Left lung (tissue), 10 donors: ENCODE data around the gene UBE2D2. TPM values are rescaled to one million over a fixed set of nuclear protein-coding genes. Genes with fewer than 3 reads are reported as not detected.
A peak's percentile ranks its signal among the peaks of the same experiment; 100 is the strongest.
"Not testable (repeated sequence)": the region's sequence is repeated elsewhere in the genome, so short reads cannot be mapped to it uniquely, and the experiment has no call there.

Experiments used
- ATAC-seq: fragments of 200-7000 bp; cut with Tn5 transposase; one replicate; pipeline ENCODE4 v1.9.1; 2020; ENCODE audit warnings: moderate library complexity
- DNase-seq, 4 donors: peaks; one replicate each; pipeline ENCODE4 v3.0.0-alpha.2; 2013 to 2020
- H3K27ac ChIP-seq, 2 donors: fragments of 200-600 bp; sonication (generic) in 1 of 2; one replicate each; pipeline versions ENCODE4 v1.5.0 to v1.8.0; 2020 to 2021
- H3K27me3 ChIP-seq, 2 donors: fragments of 200-600 bp; sonication (generic) in 1 of 2; one replicate each; pipeline versions ENCODE4 v1.5.0 to v1.8.0; 2020 to 2021
- H3K36me3 ChIP-seq, 2 donors: fragments of 200-600 bp; sonication (generic) in 1 of 2; one replicate each; pipeline versions ENCODE4 v1.5.0 to v1.8.0; 2020 to 2021
- H3K4me1 ChIP-seq, 2 donors: fragments of 200-600 bp; one replicate each; pipeline ENCODE4 v1.8.0; 2021
- H3K4me3 ChIP-seq, 2 donors: fragments of 200-600 bp; sonication (generic) in 1 of 2; one replicate each; pipeline versions ENCODE4 v1.5.0 to v1.8.0; 2020 to 2021; ENCODE audit warnings: mild to moderate bottlenecking in 1 of 2
- H3K9me3 ChIP-seq, 2 donors: fragments of 200-600 bp; sonication (generic) in 1 of 2; one replicate each; pipeline versions ENCODE4 v1.5.0 to v1.8.0; 2020 to 2021
- intact Hi-C, 2 donors: fragments of 100-400 bp; cut with DNase I; formaldehyde crosslinking; loops; one replicate each; pipeline versions ENCODE4 v1.11.2 to v1.14.2; 2022
- polyA plus RNA-seq, 6 donors: library from polyadenylated mRNA; unstranded; fragments of 120-200 nt; gene quantifications; one replicate each; pipeline ENCODE4 v1.2.1, GENCODE V29; 2013; ENCODE audit not compliant: insufficient read length in 6 of 6
- total RNA-seq, 2 donors: library from RNA; stranded (reverse); fragmentation: NEBNext Ultra II Directional; extraction: Animal tissue kit (Norgen Biotek cat#: 25700); gene quantifications; one replicate each; pipeline ENCODE4 v1.2.1, GENCODE V29; 2021
- TF ChIP-seq, protein P1 (sequence below), 2 donors: fragments of 200-600 bp; sonication (generic) in 1 of 2; IDR thresholded peaks; one replicate each; pipeline versions ENCODE4 v1.5.0 to v1.8.0; 2021; ENCODE audit warnings: antibody characterized with exemption in 2 of 2
- donor health status: DM: no; HTN: yes; CAD: no.
- donor health status: DM: no; HTN: no; CAD: no.

Gene UBE2D2
- total and polyA plus RNA-seq, 8 donors, result 122 to 160 (median 145) TPM

GRCh38 chr5:139578325-139578724, 17.2 kb downstream of the UBE2D2 start:
- TF ChIP-seq, protein P1, sequence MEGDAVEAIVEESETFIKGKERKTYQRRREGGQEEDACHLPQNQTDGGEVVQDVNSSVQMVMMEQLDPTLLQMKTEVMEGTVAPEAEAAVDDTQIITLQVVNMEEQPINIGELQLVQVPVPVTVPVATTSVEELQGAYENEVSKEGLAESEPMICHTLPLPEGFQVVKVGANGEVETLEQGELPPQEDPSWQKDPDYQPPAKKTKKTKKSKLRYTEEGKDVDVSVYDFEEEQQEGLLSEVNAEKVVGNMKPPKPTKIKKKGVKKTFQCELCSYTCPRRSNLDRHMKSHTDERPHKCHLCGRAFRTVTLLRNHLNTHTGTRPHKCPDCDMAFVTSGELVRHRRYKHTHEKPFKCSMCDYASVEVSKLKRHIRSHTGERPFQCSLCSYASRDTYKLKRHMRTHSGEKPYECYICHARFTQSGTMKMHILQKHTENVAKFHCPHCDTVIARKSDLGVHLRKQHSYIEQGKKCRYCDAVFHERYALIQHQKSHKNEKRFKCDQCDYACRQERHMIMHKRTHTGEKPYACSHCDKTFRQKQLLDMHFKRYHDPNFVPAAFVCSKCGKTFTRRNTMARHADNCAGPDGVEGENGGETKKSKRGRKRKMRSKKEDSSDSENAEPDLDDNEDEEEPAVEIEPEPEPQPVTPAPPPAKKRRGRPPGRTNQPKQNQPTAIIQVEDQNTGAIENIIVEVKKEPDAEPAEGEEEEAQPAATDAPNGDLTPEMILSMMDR (IDR thresholded peaks at IDR 0.05), result no peak
- intact Hi-C loops, result no loop called here
- Histone ChIP-seq H3K27ac (no peak overlapping the region), H3K4me1 (peaks cover 3 to 46% of the 10 kb centered on the region in 2 donors), H3K36me3 (peaks cover 0 to 5% of the 10 kb centered on the region in 2 donors), H3K27me3 (no peaks in the 10 kb centered on the region), H3K9me3 (no peaks in the 10 kb centered on the region), H3K4me3 (no peak overlapping the region)
- ATAC-seq, result no peak
- DNase-seq, result no peak

- ATAC-seq, DNase-seq, H3K4me3 ChIP-seq, H3K9me3 ChIP-seq, H3K27ac ChIP-seq, H3K27me3 ChIP-seq, H3K36me3 ChIP-seq, intact Hi-C loops: not testable (repeated sequence)
- H3K4me1 ChIP-seq, result peaks cover 0 to 25% of the 10 kb centered on the region in 2 donors
Measured at GRCh38 chr5:139582181-139582580, 21.0 kb downstream of the UBE2D2 start.

DNA sequence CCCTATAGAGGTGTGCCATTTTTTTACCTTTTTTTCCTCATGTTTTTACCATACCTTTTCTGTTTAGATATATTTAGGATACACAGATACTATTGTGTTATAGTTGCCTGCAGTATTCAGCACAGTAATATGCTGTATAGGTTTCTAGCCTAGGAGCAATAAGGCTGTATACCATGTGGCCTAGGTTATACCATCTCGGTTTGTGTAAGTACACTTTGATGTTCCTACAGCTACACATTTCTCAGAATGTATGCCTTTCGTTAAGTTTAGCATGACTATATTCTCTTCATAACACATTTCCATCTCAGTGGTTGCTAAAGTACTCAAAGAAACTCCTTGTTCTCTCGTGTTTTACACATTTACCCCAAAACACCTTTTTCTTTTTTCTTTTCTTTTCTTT, 23.0 kb downstream of the UBE2D2 start:
- DNase-seq (no peak), ATAC-seq (no peak)
- Histone ChIP-seq H3K27me3 (no peaks in the 10 kb centered on the region), H3K4me3 (no peak overlapping the region), H3K36me3 (no peaks in the 10 kb centered on the region), H3K4me1 (peaks cover 0 to 14% of the 10 kb centered on the region in 2 donors), H3K27ac (no peak overlapping the region), H3K9me3 (no peaks in the 10 kb centered on the region)
- intact Hi-C loops, result no loop called here
- TF ChIP-seq, protein P1 (IDR thresholded peaks at IDR 0.05), result no peak

GRCh38 chr5:139588116-139588515, 27.0 kb downstream of the UBE2D2 start:
- ATAC-seq, H3K27me3 ChIP-seq, H3K36me3 ChIP-seq, H3K27ac ChIP-seq, intact Hi-C loops, H3K4me3 ChIP-seq, H3K9me3 ChIP-seq, DNase-seq: not testable (repeated sequence)
- H3K4me1 ChIP-seq, result peaks cover 0 to 36% of the 10 kb centered on the region in 2 donors

GRCh38 chr5:139588962-139589361, 27.8 kb downstream of the UBE2D2 start:
- no peaks in the 10 kb centered on the region for H3K9me3 ChIP-seq
- H3K4me1 ChIP-seq, result peaks cover 6 to 42% of the 10 kb centered on the region in 2 donors
- no peak overlapping the region for H3K4me3 ChIP-seq
- H3K36me3 ChIP-seq, result no peaks in the 10 kb centered on the region
- no peaks in the 10 kb centered on the region for H3K27me3 ChIP-seq
- no peak for DNase-seq
- TF ChIP-seq, protein P1 (IDR thresholded peaks at IDR 0.05), result no peak
- peak; percentile 69 for ATAC-seq
- intact Hi-C loops, result no loop called here
- H3K27ac ChIP-seq, result peak overlapping the region in 1 of 2 donors; percentile 16

DNA sequence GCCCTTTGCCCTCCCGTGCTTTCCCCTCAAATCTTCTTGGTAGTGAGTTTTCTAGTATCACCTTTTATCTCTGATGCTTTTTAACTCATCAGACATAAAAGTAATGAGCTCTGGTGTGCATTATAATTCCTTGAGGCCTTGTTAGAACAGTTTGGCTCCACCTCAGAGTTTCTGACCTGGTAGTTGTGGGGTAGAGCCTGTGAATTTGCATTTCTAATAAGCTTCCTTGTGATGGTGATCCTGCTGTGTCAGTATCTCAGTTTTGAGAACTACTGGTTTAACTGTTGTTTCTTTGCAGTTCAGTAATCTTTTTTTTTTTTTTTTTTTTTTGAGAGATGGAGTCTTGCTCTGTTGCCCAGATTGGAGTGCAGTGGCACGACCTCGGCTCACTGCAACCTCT, 31.1 kb downstream of the UBE2D2 start:
- H3K27me3 ChIP-seq, result no peaks in the 10 kb centered on the region
- DNase-seq (no peak), ATAC-seq (no peak)
- H3K4me1 ChIP-seq, result peaks cover 7 to 43% of the 10 kb centered on the region in 2 donors
- intact Hi-C loops, result no loop called here
- TF ChIP-seq, protein P1 (IDR thresholded peaks at IDR 0.05), result no peak
- no peaks in the 10 kb centered on the region for H3K36me3 ChIP-seq
- no peak overlapping the region for H3K4me3 ChIP-seq
- no peaks in the 10 kb centered on the region for H3K9me3 ChIP-seq
- no peak overlapping the region for H3K27ac ChIP-seq

DNA sequence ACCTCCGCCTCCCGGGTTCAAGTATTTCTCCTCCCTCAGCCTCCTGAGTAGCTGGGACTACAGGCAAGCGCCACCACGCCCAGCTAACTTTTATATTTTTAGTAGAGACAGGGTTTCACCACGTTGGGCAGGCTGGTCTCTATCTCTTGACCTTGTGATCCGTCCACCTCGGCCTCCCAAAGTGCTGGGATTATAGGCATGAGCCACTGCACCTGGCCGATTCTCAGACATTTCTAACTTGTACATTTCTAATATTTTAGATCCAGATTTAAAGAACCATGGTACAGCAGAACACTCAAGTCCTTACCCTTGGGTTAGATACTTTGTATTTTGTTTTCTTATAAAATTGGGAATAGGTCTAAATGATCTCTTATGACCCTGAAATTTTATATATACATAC, 31.9 kb downstream of the UBE2D2 start:
- DNase-seq, H3K4me3 ChIP-seq, H3K36me3 ChIP-seq, ATAC-seq, H3K27me3 ChIP-seq, H3K27ac ChIP-seq, H3K9me3 ChIP-seq, intact Hi-C loops: not testable (repeated sequence)
- peaks cover 7 to 43% of the 10 kb centered on the region in 2 donors for H3K4me1 ChIP-seq
